Measurements from ENCODE around the gene LENG9.

DNA sequence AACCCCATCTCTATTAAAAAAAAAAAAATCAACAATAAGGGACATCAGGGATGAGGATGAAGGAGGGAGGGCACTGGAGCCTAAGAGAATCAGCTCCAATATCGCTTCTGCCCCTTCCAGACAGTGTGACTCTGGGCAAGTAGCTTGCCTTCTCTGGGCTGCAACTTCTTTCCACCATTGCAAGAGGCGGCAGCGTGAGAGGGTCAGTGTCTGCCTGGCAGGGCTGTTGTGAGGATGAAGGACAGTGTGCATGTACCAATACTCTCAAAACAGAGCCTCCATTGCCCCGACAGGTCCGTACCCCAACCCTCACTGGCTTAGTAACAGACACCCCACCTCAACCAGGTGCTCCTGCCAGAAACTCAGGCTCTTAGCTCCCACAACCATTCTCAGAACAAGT is 29.9 kb downstream of the LENG9 start:
- TF ChIP-seq, protein P1, sequence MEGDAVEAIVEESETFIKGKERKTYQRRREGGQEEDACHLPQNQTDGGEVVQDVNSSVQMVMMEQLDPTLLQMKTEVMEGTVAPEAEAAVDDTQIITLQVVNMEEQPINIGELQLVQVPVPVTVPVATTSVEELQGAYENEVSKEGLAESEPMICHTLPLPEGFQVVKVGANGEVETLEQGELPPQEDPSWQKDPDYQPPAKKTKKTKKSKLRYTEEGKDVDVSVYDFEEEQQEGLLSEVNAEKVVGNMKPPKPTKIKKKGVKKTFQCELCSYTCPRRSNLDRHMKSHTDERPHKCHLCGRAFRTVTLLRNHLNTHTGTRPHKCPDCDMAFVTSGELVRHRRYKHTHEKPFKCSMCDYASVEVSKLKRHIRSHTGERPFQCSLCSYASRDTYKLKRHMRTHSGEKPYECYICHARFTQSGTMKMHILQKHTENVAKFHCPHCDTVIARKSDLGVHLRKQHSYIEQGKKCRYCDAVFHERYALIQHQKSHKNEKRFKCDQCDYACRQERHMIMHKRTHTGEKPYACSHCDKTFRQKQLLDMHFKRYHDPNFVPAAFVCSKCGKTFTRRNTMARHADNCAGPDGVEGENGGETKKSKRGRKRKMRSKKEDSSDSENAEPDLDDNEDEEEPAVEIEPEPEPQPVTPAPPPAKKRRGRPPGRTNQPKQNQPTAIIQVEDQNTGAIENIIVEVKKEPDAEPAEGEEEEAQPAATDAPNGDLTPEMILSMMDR (conservative IDR thresholded peaks at IDR 0.05; ENCODE audit: low read depth, low read length), result no peak
- TF ChIP-seq EZH2 (IDR thresholded peaks at IDR 0.05; ENCODE audit: borderline replicate concordance, low read depth, low read length, poor library complexity, severe bottlenecking), result no peak
